ENCODE data around the gene VAMP7. TPM values are rescaled to one million over a fixed set of nuclear protein-coding genes. Genes with fewer than 3 reads are reported as not detected.
A peak's percentile ranks its signal among the peaks of the same experiment; 100 is the strongest.
"Not testable (repeated sequence)": the region's sequence is repeated elsewhere in the genome, so short reads cannot be mapped to it uniquely, and the experiment has no call there.

Gene VAMP7
- total and polyA plus RNA-seq, 2 of the 13 experiments (the other 11 are each of a cell fraction or from before 2014, with no cell fraction given) = 13.4 to 20.7 TPM

DNA sequence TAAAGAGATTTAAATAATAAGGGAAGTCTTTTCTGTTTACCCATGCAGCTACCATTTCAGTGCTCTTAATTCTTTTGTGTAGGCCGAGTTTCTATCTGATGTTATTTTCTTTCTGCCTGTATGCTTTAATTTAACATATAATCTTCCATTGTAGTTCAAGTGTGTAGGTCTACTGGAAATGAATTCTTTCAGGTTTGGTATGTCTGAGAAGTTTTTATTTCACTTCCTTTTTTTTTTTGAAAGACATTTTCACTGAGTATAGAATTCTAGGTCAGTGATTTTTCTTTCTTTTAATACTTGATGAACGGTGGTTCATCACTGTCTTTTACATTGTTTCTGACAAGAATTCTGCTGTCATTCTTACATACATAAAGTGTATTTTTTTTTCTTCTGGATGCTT, 42.1 kb downstream of the VAMP7 start:
- no peaks in the 10 kb centered on the region for H3K27me3 ChIP-seq (ENCODE audit: control insufficient read depth in 1 of 2, insufficient read depth in 2 of 2, low read length in 2 of 2)
- ChIA-PET CTCF (ENCODE audit: low intra/inter-chr PET ratio, low total read pairs) (no interaction called here), POLR2A (no interaction called here)
- BruUV-seq (replicated peaks) = no TSS peak
- peaks cover 60% of the 10 kb centered on the region for H3K9me3 ChIP-seq (ENCODE audit: low read length)
- H4K20me1 ChIP-seq (ENCODE audit: insufficient read depth, low read length) = no peaks in the 10 kb centered on the region
- ATAC-seq = no peak
- no peak overlapping the region for H3K4me2 ChIP-seq (ENCODE audit: low read depth, low read length)
- H3K79me2 ChIP-seq (ENCODE audit: insufficient read depth, low read length) = no peaks in the 10 kb centered on the region
- H3K9ac ChIP-seq (ENCODE audit: insufficient read depth, low read depth, low read length) = no peak overlapping the region
- H3K27ac ChIP-seq (ENCODE audit: extremely low read length, insufficient read depth, low read length) = no peak overlapping the region
- no peaks in the 10 kb centered on the region for H3K4me1 ChIP-seq (ENCODE audit: insufficient read depth, low read length)
- in situ Hi-C loops (cut with HindIII; ENCODE audit: extremely low pct_ligation_motif_present, low pct_unique_long_range_greater_than_20kb) (no loop called here), intact Hi-C loops (cut with micrococcal nuclease; ENCODE audit: unreplicated experiment) (no loop called here)
- 43% methylated on average over 2 of the region's 2 CpGs for WGBS (ENCODE audit: low lambda C conversion rate)
- H3K36me3 ChIP-seq (replicated peaks in 1 of 2; ENCODE audit: control insufficient read depth in 1 of 2, insufficient read depth in 2 of 2, low read length in 2 of 2) = peaks cover 0 to 5% of the 10 kb centered on the region in 2 experiments; a peak in 1 of 5 replicates
- DNase-seq (ENCODE audit: low spot score) = no peak
- no peak overlapping the region for H2AFZ ChIP-seq (ENCODE audit: low read length)
- FAIRE-seq = peak; percentile 36
- TF ChIP-seq HES4 (CRISPR knock-in tag; IDR thresholded peaks at IDR 0.05; ENCODE audit: borderline replicate concordance) (no peak), ZNF274 (CRISPR knock-in tag; IDR thresholded peaks at IDR 0.05) (no peak), ZNF530 (CRISPR knock-in tag; IDR thresholded peaks at IDR 0.05; ENCODE audit: low read depth) (no peak)
- TF ChIP-seq, protein P1, sequence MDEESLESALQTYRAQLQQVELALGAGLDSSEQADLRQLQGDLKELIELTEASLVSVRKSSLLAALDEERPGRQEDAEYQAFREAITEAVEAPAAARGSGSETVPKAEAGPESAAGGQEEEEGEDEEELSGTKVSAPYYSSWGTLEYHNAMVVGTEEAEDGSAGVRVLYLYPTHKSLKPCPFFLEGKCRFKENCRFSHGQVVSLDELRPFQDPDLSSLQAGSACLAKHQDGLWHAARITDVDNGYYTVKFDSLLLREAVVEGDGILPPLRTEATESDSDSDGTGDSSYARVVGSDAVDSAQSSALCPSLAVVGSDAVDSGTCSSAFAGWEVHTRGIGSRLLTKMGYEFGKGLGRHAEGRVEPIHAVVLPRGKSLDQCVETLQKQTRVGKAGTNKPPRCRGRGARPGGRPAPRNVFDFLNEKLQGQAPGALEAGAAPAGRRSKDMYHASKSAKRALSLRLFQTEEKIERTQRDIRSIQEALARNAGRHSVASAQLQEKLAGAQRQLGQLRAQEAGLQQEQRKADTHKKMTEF (CRISPR knock-in tag; IDR thresholded peaks at IDR 0.05) = no peak
- TF ChIP-seq, protein P2, sequence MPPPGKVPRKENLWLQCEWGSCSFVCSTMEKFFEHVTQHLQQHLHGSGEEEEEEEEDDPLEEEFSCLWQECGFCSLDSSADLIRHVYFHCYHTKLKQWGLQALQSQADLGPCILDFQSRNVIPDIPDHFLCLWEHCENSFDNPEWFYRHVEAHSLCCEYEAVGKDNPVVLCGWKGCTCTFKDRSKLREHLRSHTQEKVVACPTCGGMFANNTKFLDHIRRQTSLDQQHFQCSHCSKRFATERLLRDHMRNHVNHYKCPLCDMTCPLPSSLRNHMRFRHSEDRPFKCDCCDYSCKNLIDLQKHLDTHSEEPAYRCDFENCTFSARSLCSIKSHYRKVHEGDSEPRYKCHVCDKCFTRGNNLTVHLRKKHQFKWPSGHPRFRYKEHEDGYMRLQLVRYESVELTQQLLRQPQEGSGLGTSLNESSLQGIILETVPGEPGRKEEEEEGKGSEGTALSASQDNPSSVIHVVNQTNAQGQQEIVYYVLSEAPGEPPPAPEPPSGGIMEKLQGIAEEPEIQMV (CRISPR knock-in tag; IDR thresholded peaks at IDR 0.05; ENCODE audit: low read depth) = no peak
- no peak overlapping the region for H3K4me3 ChIP-seq (replicated peaks in 1 of 3; ENCODE audit: insufficient read depth in 1 of 3, low read depth in 2 of 3, low read length in 3 of 3)

- H3K4me3 ChIP-seq (replicated peaks in 1 of 3; ENCODE audit: insufficient read depth in 1 of 3, low read depth in 2 of 3, low read length in 3 of 3); DNase-seq (ENCODE audit: low spot score); H3K4me2 ChIP-seq (ENCODE audit: low read depth, low read length); POLR2A ChIA-PET; ATAC-seq; in situ Hi-C loops (cut with HindIII; ENCODE audit: extremely low pct_ligation_motif_present, low pct_unique_long_range_greater_than_20kb); H3K27ac ChIP-seq (ENCODE audit: extremely low read length, insufficient read depth, low read length); H2AFZ ChIP-seq (ENCODE audit: low read length); H4K20me1 ChIP-seq (ENCODE audit: insufficient read depth, low read length); H3K4me1 ChIP-seq (ENCODE audit: insufficient read depth, low read length); H3K9ac ChIP-seq (ENCODE audit: insufficient read depth, low read depth, low read length); intact Hi-C loops (cut with micrococcal nuclease; ENCODE audit: unreplicated experiment); BruUV-seq (replicated peaks); FAIRE-seq; H3K27me3 ChIP-seq (ENCODE audit: control insufficient read depth in 1 of 2, insufficient read depth in 2 of 2, low read length in 2 of 2); H3K36me3 ChIP-seq (replicated peaks in 1 of 2; ENCODE audit: control insufficient read depth in 1 of 2, insufficient read depth in 2 of 2, low read length in 2 of 2); CTCF ChIA-PET (ENCODE audit: low intra/inter-chr PET ratio, low total read pairs); H3K79me2 ChIP-seq (ENCODE audit: insufficient read depth, low read length): not testable (repeated sequence)
- WGBS (ENCODE audit: low lambda C conversion rate) = 78% methylated on average over 7 of the region's 8 CpGs
- H3K9me3 ChIP-seq (ENCODE audit: low read length) = peaks cover 35% of the 10 kb centered on the region
These were observed 49.9 kb downstream of the VAMP7 start for GRCh38 chrX:155930852-155931618.
